ENCODE measurements around the gene PASK. TPM values are rescaled to one million over a fixed set of nuclear protein-coding genes. Genes with fewer than 3 reads are reported as not detected.

The PASK gene
- polyA plus RNA-seq, 1 experiment = 2.0 TPM

GRCh38 chr2:241088791-241089732 lies 60.2 kb downstream of the PASK start:
- H3K4me3 ChIP-seq (ENCODE audit: low read depth, low read length) = no peak overlapping the region
- ChIA-PET CTCF (interaction anchor here (1.0 to 2.1 kb wide), 3 partner anchors 11 to 238 kb away, joined by 3 to 7 read pairs (median 7); no protein-coding TSS in a partner anchor), POLR2A (interaction anchor here (0.5 kb wide), 1 partner anchor 174 kb away, joined by 3 read pairs; no protein-coding TSS in a partner anchor)
- H3K27ac ChIP-seq (ENCODE audit: low read depth, low read length) = no peak overlapping the region
- H3K9me3 ChIP-seq (ENCODE audit: control insufficient read depth, insufficient read depth, low read length) = no peaks in the 10 kb centered on the region; the same call in 1 of the 2 replicates
- no peaks in the 10 kb centered on the region for H3K27me3 ChIP-seq (ENCODE audit: control insufficient read depth, insufficient read depth, low read length)
- no peak for TF ChIP-seq CTCF (IDR thresholded peaks at IDR 0.05; ENCODE audit: low read depth, low read length)
- DNase-seq (ENCODE audit: low read depth, low spot score) = no peak

- Histone ChIP-seq H3K27ac (ENCODE audit: low read depth, low read length) (no peak overlapping the region), H3K9me3 (ENCODE audit: control insufficient read depth, insufficient read depth, low read length) (no peaks in the 10 kb centered on the region; the same call in 1 of the 2 replicates), H3K27me3 (ENCODE audit: control insufficient read depth, insufficient read depth, low read length) (no peaks in the 10 kb centered on the region), H3K4me3 (ENCODE audit: low read depth, low read length) (no peak overlapping the region)
- no peak for TF ChIP-seq CTCF (IDR thresholded peaks at IDR 0.05; ENCODE audit: low read depth, low read length)
- ChIA-PET CTCF (interaction anchor here (2.1 kb wide), 1 partner anchor 10 kb away, joined by 7 read pairs; no protein-coding TSS in a partner anchor), POLR2A (no interaction called here)
- DNase-seq (ENCODE audit: low read depth, low spot score) = no peak
These were observed 60.9 kb downstream of the PASK start for GRCh38 chr2:241088376-241088775.

- Histone ChIP-seq H3K9me3 (ENCODE audit: control insufficient read depth, insufficient read depth, low read length) (no peaks in the 10 kb centered on the region; the same call in 1 of the 2 replicates), H3K4me3 (ENCODE audit: low read depth, low read length) (no peak overlapping the region), H3K27ac (ENCODE audit: low read depth, low read length) (no peak overlapping the region), H3K27me3 (ENCODE audit: control insufficient read depth, insufficient read depth, low read length) (no peaks in the 10 kb centered on the region)
- DNase-seq (ENCODE audit: low read depth, low spot score) = no peak
- TF ChIP-seq CTCF (IDR thresholded peaks at IDR 0.05; ENCODE audit: low read depth, low read length) = no peak
- CTCF ChIA-PET = no interaction called here
- POLR2A ChIA-PET = no interaction called here
These were observed 61.6 kb downstream of the PASK start for GRCh38 chr2:241087420-241088268.

- ChIA-PET POLR2A (no interaction called here), CTCF (interaction anchor here (1.2 kb wide), 1 partner anchor 234 kb away, joined by 3 read pairs; no protein-coding TSS in a partner anchor)
- Histone ChIP-seq H3K27me3 (ENCODE audit: control insufficient read depth, insufficient read depth, low read length) (no peaks in the 10 kb centered on the region), H3K9me3 (ENCODE audit: control insufficient read depth, insufficient read depth, low read length) (no peaks in the 10 kb centered on the region; the same call in 1 of the 2 replicates), H3K27ac (ENCODE audit: low read depth, low read length) (no peak overlapping the region), H3K4me3 (ENCODE audit: low read depth, low read length) (no peak overlapping the region)
- no peak for DNase-seq (ENCODE audit: low read depth, low spot score)
- no peak for TF ChIP-seq CTCF (IDR thresholded peaks at IDR 0.05; ENCODE audit: low read depth, low read length)
These were observed 64.3 kb downstream of the PASK start for GRCh38 chr2:241084856-241085444.
